CMK (cell line): ENCODE measurements around the gene CCS.
"Not testable (repeated sequence)": the region's sequence is repeated elsewhere in the genome, so short reads cannot be mapped to it uniquely, and the experiment has no call there.

ENCODE experiments used
- DNase-seq: peaks from one replicate; pipeline ENCODE4 v3.0.0-alpha.2; 2010; ENCODE audit warnings: low read depth

CCS gene

GRCh38 chr11:66591175-66591574 lies 1.8 kb upstream of the CCS start:
- DNase-seq = no peak

GRCh38 chr11:66593303-66593635 lies 284 bp downstream of the CCS start:
- DNase-seq = no peak

- DNase-seq = no peak
Observed at GRCh38 chr11:66593650-66594049, 665 bp downstream of the CCS start.

- no peak for DNase-seq
Observed at GRCh38 chr11:66595245-66595904, 2.4 kb downstream of the CCS start.

- DNase-seq = no peak
Observed at GRCh38 chr11:66598993-66599392, 6.0 kb downstream of the CCS start.

- no peak for DNase-seq
Observed at GRCh38 chr11:66600219-66600618, 7.2 kb downstream of the CCS start.

GRCh38 chr11:66600631-66601233 lies 7.7 kb downstream of the CCS start:
- DNase-seq = no peak

- no peak for DNase-seq
Observed at GRCh38 chr11:66603072-66603471, 10.1 kb downstream of the CCS start.

- no peak for DNase-seq
Observed at GRCh38 chr11:66604155-66604554, 11.2 kb downstream of the CCS start.

GRCh38 chr11:66606608-66607007 lies 13.6 kb downstream of the CCS start:
- DNase-seq = not testable (repeated sequence)

- DNase-seq = no peak
Observed at GRCh38 chr11:66607126-66607834, 14.3 kb downstream of the CCS start.

- DNase-seq = no peak
Observed at GRCh38 chr11:66609721-66610617, 17.0 kb downstream of the CCS start.

- DNase-seq = no peak
Observed at GRCh38 chr11:66612458-66612857, 19.5 kb downstream of the CCS start.

GRCh38 chr11:66614073-66614472 lies 21.1 kb downstream of the CCS start:
- no peak for DNase-seq

GRCh38 chr11:66616379-66617154 lies 23.6 kb downstream of the CCS start, which contains the start of gene RBM14:
Gene RBM14 (plus strand): TSS chr11:66616630. CDS start chr11:66616721, 91 bp downstream.
- DNase-seq = peak; percentile 100

GRCh38 chr11:66617155-66617834 lies 24.3 kb downstream of the CCS start:
- no peak for DNase-seq

GRCh38 chr11:66619080-66619554 lies 26.1 kb downstream of the CCS start:
- no peak for DNase-seq

- no peak for DNase-seq
Observed at GRCh38 chr11:66624450-66624849, 31.5 kb downstream of the CCS start.

- DNase-seq = no peak
Observed at GRCh38 chr11:66625041-66625751, 32.2 kb downstream of the CCS start.

- no peak for DNase-seq
Observed at GRCh38 chr11:66625752-66626149, 32.8 kb downstream of the CCS start.
